ENCODE data around the gene KIR3DL1.

DNA sequence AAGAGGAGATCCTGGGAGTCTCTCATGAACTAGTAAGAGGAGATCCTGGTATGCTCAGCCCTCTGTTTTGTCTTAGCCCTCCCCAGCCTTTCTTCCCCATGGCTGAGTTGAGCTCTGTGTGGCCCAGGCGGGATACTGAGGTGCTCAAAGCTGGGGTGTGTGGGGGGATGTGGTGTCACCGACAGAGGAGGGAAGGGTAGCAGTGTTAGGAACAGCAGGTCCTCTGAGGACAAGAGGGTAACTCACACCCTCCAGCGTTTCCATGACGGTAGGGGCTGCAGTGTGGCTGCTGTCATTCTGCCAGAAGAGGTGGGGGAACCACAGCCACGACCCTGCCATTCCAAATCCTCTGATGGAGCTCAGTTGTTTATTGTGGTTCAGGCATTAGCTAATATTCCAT lies 12.2 kb upstream of the KIR3DL1 start:
- TF ChIP-seq, protein P1, sequence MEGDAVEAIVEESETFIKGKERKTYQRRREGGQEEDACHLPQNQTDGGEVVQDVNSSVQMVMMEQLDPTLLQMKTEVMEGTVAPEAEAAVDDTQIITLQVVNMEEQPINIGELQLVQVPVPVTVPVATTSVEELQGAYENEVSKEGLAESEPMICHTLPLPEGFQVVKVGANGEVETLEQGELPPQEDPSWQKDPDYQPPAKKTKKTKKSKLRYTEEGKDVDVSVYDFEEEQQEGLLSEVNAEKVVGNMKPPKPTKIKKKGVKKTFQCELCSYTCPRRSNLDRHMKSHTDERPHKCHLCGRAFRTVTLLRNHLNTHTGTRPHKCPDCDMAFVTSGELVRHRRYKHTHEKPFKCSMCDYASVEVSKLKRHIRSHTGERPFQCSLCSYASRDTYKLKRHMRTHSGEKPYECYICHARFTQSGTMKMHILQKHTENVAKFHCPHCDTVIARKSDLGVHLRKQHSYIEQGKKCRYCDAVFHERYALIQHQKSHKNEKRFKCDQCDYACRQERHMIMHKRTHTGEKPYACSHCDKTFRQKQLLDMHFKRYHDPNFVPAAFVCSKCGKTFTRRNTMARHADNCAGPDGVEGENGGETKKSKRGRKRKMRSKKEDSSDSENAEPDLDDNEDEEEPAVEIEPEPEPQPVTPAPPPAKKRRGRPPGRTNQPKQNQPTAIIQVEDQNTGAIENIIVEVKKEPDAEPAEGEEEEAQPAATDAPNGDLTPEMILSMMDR (IDR thresholded peaks at IDR 0.05; ENCODE audit: poor library complexity): no peak
- TF ChIP-seq EZH2 (IDR thresholded peaks at IDR 0.05; ENCODE audit: borderline replicate concordance) (no peak), EZH2phosphoT487 (IDR thresholded peaks at IDR 0.05; ENCODE audit: low read depth, severe bottlenecking, unreplicated experiment) (no peak)
